Measurements from ENCODE around the gene ISCU. TPM values are rescaled to one million over a fixed set of nuclear protein-coding genes. Genes with fewer than 3 reads are reported as not detected.

Gene ISCU
- total and polyA plus RNA-seq, 10 donors = 98.9 to 220 (median 160) TPM

- Histone ChIP-seq H3K36me3 (peaks cover 4 to 66% (median 58%) of the 10 kb centered on the region in 6 donors), H3K4me1 (peaks cover 55 to 92% (median 71%) of the 10 kb centered on the region in 6 donors), H3K27me3 (replicated peaks in 1 of 7) (no peaks in the 10 kb centered on the region), H3K4me3 (no peak overlapping the region), H3K9me3 (no peaks in the 10 kb centered on the region), H3K27ac (peak overlapping the region in 6 of 8 donors; percentile 29 to 98 (median 76))
- no peak for TF ChIP-seq CTCF (IDR thresholded peaks at IDR 0.05 in 8 of 11, conservative IDR thresholded peaks at IDR 0.05 in 3 of 11)
- peak; percentile 76 to 81 (median 80) for TF ChIP-seq POLR2AphosphoS5 (IDR thresholded peaks at IDR 0.05)
- no peak for TF ChIP-seq POLR2A (IDR thresholded peaks at IDR 0.05)
- peak; percentile 87 for DNase-seq
- intact Hi-C loops (cut with DNase I; ENCODE audit: low total_unique reads) = loop anchor here (5.0 to 10.0 kb wide), 3 partner anchors 99 to 529 kb away; partner anchors contain the start of genes ALKBH2 and UNG
- WGBS, 5 donors = 2 to 10% (median 8%) methylated on average over 2 of the region's 2 CpGs
Measured at GRCh38 chr12:108565976-108566375, 3.6 kb downstream of the ISCU start.

- intact Hi-C loops (cut with DNase I; ENCODE audit: low total_unique reads) = loop anchor here (5.0 to 10.0 kb wide), 3 partner anchors 98 to 528 kb away; partner anchors contain the start of genes ALKBH2 and UNG
Measured at GRCh38 chr12:108566452-108566851, 4.1 kb downstream of the ISCU start.

GRCh38 chr12:108567406-108568337 is 5.3 kb downstream of the ISCU start:
- intact Hi-C loops (cut with DNase I; ENCODE audit: low total_unique reads) = loop anchor here (5.0 to 10.0 kb wide), 3 partner anchors 97 to 527 kb away; partner anchors contain the start of genes ALKBH2 and UNG
- DNase-seq = no peak
- peaks cover 55 to 97% (median 67%) of the 10 kb centered on the region in 6 donors for H3K4me1 ChIP-seq

More at GRCh38 chr12:108566452-108566851, 4.1 kb downstream of the ISCU start:
- no peak overlapping the region for H3K4me3 ChIP-seq
- H3K4me1 ChIP-seq = peaks cover 55 to 95% (median 71%) of the 10 kb centered on the region in 6 donors
- peak overlapping the region in 7 of 8 donors; percentile 33 to 98 (median 73) for H3K27ac ChIP-seq
- WGBS, 5 donors = 91 to 99% (median 93%) methylated on average over 4 of the region's 4 CpGs
- no peak for TF ChIP-seq POLR2AphosphoS5 (IDR thresholded peaks at IDR 0.05)
- no peak for TF ChIP-seq CTCF (IDR thresholded peaks at IDR 0.05 in 8 of 11, conservative IDR thresholded peaks at IDR 0.05 in 3 of 11)
- no peak for TF ChIP-seq POLR2A (IDR thresholded peaks at IDR 0.05)
- DNase-seq = no peak
- H3K9me3 ChIP-seq = no peaks in the 10 kb centered on the region
- peaks cover 4 to 66% (median 58%) of the 10 kb centered on the region in 6 donors for H3K36me3 ChIP-seq
- no peaks in the 10 kb centered on the region for H3K27me3 ChIP-seq (replicated peaks in 1 of 7)

More at GRCh38 chr12:108567406-108568337, 5.3 kb downstream of the ISCU start:
- no peak for TF ChIP-seq CTCF (IDR thresholded peaks at IDR 0.05 in 8 of 11, conservative IDR thresholded peaks at IDR 0.05 in 3 of 11)
- TF ChIP-seq POLR2AphosphoS5 (IDR thresholded peaks at IDR 0.05) = no peak
- TF ChIP-seq POLR2A (IDR thresholded peaks at IDR 0.05) = no peak
- H3K4me3 ChIP-seq = no peak overlapping the region
- H3K27ac ChIP-seq = peak overlapping the region; percentile 49 to 98 (median 72)
- no peaks in the 10 kb centered on the region for H3K27me3 ChIP-seq (replicated peaks in 1 of 7)
- H3K36me3 ChIP-seq = peaks cover 4 to 66% (median 58%) of the 10 kb centered on the region in 6 donors
- 48 to 63% (median 53%) methylated on average over 7 of the region's 7 CpGs for WGBS, 5 donors
- H3K9me3 ChIP-seq = no peaks in the 10 kb centered on the region
